ENCODE measurements around the gene SFR1.

SFR1 gene

GRCh38 chr10:104104926-104105325 is 17.0 kb upstream of the SFR1 start:
- no peak for DNase-seq (ENCODE audit: low read depth)

GRCh38 chr10:104109908-104110662 is 11.9 kb upstream of the SFR1 start:
- no peak for DNase-seq (ENCODE audit: low read depth)

GRCh38 chr10:104113376-104113956 is 8.5 kb upstream of the SFR1 start:
- DNase-seq (ENCODE audit: low read depth): no peak

GRCh38 chr10:104117839-104118323 is 4.1 kb upstream of the SFR1 start:
- DNase-seq (ENCODE audit: low read depth): no peak

- no peak for DNase-seq (ENCODE audit: low read depth)
Observed at GRCh38 chr10:104119996-104120395, 2.0 kb upstream of the SFR1 start.

GRCh38 chr10:104120512-104120902 is 1.5 kb upstream of the SFR1 start:
- DNase-seq (ENCODE audit: low read depth): no peak

- DNase-seq (ENCODE audit: low read depth): peak; percentile 77
Observed at GRCh38 chr10:104120903-104121484, 977 bp upstream of the SFR1 start.

GRCh38 chr10:104122225-104123107 is 495 bp downstream of the SFR1 start:
- DNase-seq (ENCODE audit: low read depth): no peak

GRCh38 chr10:104123397-104123796 is 1.4 kb downstream of the SFR1 start:
- no peak for DNase-seq (ENCODE audit: low read depth)

GRCh38 chr10:104127411-104127810 is 5.4 kb downstream of the SFR1 start:
- no peak for DNase-seq (ENCODE audit: low read depth)

GRCh38 chr10:104128214-104128613 is 6.2 kb downstream of the SFR1 start:
- DNase-seq (ENCODE audit: low read depth): no peak

GRCh38 chr10:104130041-104130440 is 8.1 kb downstream of the SFR1 start:
- DNase-seq (ENCODE audit: low read depth): no peak

GRCh38 chr10:104138131-104138530 is 16.2 kb downstream of the SFR1 start:
- DNase-seq (ENCODE audit: low read depth): no peak

- DNase-seq (ENCODE audit: low read depth): no peak
Observed at GRCh38 chr10:104139221-104139620, 17.2 kb downstream of the SFR1 start.

GRCh38 chr10:104142081-104142480 is 20.1 kb downstream of the SFR1 start:
- no peak for DNase-seq (ENCODE audit: low read depth)

- no peak for DNase-seq (ENCODE audit: low read depth)
Observed at GRCh38 chr10:104143829-104144228, 21.9 kb downstream of the SFR1 start.

GRCh38 chr10:104144931-104145330 is 23.0 kb downstream of the SFR1 start:
- DNase-seq (ENCODE audit: low read depth): no peak

GRCh38 chr10:104146882-104147281 is 24.9 kb downstream of the SFR1 start:
- DNase-seq (ENCODE audit: low read depth): no peak

- no peak for DNase-seq (ENCODE audit: low read depth)
Observed at GRCh38 chr10:104150139-104150538, 28.2 kb downstream of the SFR1 start.

- no peak for DNase-seq (ENCODE audit: low read depth)
Observed at GRCh38 chr10:104151737-104152136, 29.8 kb downstream of the SFR1 start.

- no peak for DNase-seq (ENCODE audit: low read depth)
Observed at GRCh38 chr10:104155591-104155990, 33.6 kb downstream of the SFR1 start.

- no peak for DNase-seq (ENCODE audit: low read depth)
Observed at GRCh38 chr10:104170610-104171254, 48.8 kb downstream of the SFR1 start.
